H9 (cell line): Measurements from ENCODE around the gene KIAA1210. TPM values are rescaled to one million over a fixed set of nuclear protein-coding genes. Genes with fewer than 3 reads are reported as not detected.

ENCODE experiments used
- DNase-seq: peaks from one replicate; pipeline ENCODE4 v3.0.0-alpha.2; 2017
- H2AFZ ChIP-seq: one replicate; pipeline ENCODE4 v1.6.1; 2013; ENCODE audit warnings: mild to moderate bottlenecking, low read length, control low read depth, moderate library complexity
- H2AK5ac ChIP-seq: 2 replicates; pipeline ENCODE4 v1.6.1; 2013; ENCODE audit warnings: low read length, control low read depth, mixed read lengths; ENCODE audit not compliant: insufficient read length
- H2BK120ac ChIP-seq: one replicate; pipeline ENCODE4 v1.6.1; 2013; ENCODE audit warnings: low read depth, mild to moderate bottlenecking, low read length, control low read depth, inconsistent platforms; ENCODE audit not compliant: poor library complexity, severe bottlenecking
- H2BK12ac ChIP-seq: 2 replicates; pipeline ENCODE4 v1.6.1; 2013; ENCODE audit warnings: low read length, control low read depth, mixed read lengths, low read depth; ENCODE audit not compliant: insufficient read length
- H2BK15ac ChIP-seq: 2 replicates; pipeline ENCODE4 v1.6.1; 2013; ENCODE audit warnings: low read depth, low read length, control low read depth
- H2BK20ac ChIP-seq: one replicate; pipeline ENCODE4 v1.6.1; 2013; ENCODE audit warnings: low read depth, mild to moderate bottlenecking, low read length, control low read depth, inconsistent platforms; ENCODE audit not compliant: poor library complexity, severe bottlenecking
- H2BK5ac ChIP-seq: 2 replicates; pipeline ENCODE4 v1.6.1; 2013; ENCODE audit warnings: low read length, control low read depth, mixed read lengths; ENCODE audit not compliant: insufficient read length
- H3K14ac ChIP-seq: 2 replicates; pipeline ENCODE4 v1.6.1; 2013; ENCODE audit warnings: low read length, control low read depth; ENCODE audit not compliant: insufficient read depth
- H3K18ac ChIP-seq: 2 replicates; pipeline ENCODE4 v1.6.1; 2013; ENCODE audit warnings: low read depth, mild to moderate bottlenecking, mixed read lengths, low read length, control low read depth; ENCODE audit not compliant: insufficient read length
- H3K23ac ChIP-seq: 2 replicates; pipeline ENCODE4 v1.6.1; 2013; ENCODE audit warnings: low read length, control low read depth, mixed read lengths, low read depth; ENCODE audit not compliant: insufficient read length
- H3K23me2 ChIP-seq: 2 replicates; pipeline ENCODE4 v1.6.1; 2013; ENCODE audit warnings: low read depth, mild to moderate bottlenecking, mixed read lengths, low read length, control low read depth; ENCODE audit not compliant: insufficient read length, poor library complexity, severe bottlenecking
- H3K27ac ChIP-seq: 2 replicates; pipeline ENCODE4 v1.5.1; 2013; ENCODE audit warnings: low read length, control low read depth, mixed read lengths, low read depth; ENCODE audit not compliant: insufficient read length
- H3K27me3 ChIP-seq: 2 replicates; pipeline ENCODE4 v1.6.1; 2013; ENCODE audit warnings: low read length, control low read depth, inconsistent platforms; ENCODE audit not compliant: insufficient read depth
- H3K4ac ChIP-seq: 2 replicates; pipeline ENCODE4 v1.6.1; 2013; ENCODE audit warnings: low read depth, mild to moderate bottlenecking, control low read depth, inconsistent platforms, low read length, moderate library complexity
- H3K4me1 ChIP-seq: 2 replicates; pipeline ENCODE4 v1.6.1; 2013; ENCODE audit warnings: low read length, control low read depth, inconsistent platforms; ENCODE audit not compliant: insufficient read depth
- H3K4me2 ChIP-seq: 2 replicates; pipeline ENCODE4 v1.6.1; 2013; ENCODE audit warnings: low read length, control low read depth, mixed read lengths; ENCODE audit not compliant: insufficient read length, insufficient read depth
- H3K56ac ChIP-seq: 2 replicates; pipeline ENCODE4 v1.6.1; 2013; ENCODE audit warnings: low read depth, mild to moderate bottlenecking, mixed read lengths, low read length, control low read depth; ENCODE audit not compliant: insufficient read length
- H3K79me1 ChIP-seq: 2 replicates; pipeline ENCODE4 v1.6.1; 2013; ENCODE audit warnings: low read depth, mild to moderate bottlenecking, moderate library complexity, low read length, control low read depth, inconsistent platforms; ENCODE audit not compliant: insufficient read depth, poor library complexity, severe bottlenecking
- H3K79me2 ChIP-seq: 2 replicates; pipeline ENCODE4 v1.6.1; 2013; ENCODE audit warnings: low read length, control low read depth, inconsistent platforms; ENCODE audit not compliant: insufficient read depth
- H3K9ac ChIP-seq: 2 replicates; pipeline ENCODE4 v1.6.1; 2013; ENCODE audit warnings: low read length, control low read depth, mixed read lengths; ENCODE audit not compliant: insufficient read length; ENCODE audit errors: extremely low read depth
- H3K9me3 ChIP-seq: one replicate; pipeline ENCODE4 v1.6.1; 2013; ENCODE audit warnings: low read depth, low read length, inconsistent platforms; ENCODE audit not compliant: control insufficient read depth
- H3T11ph ChIP-seq: one replicate; pipeline ENCODE4 v1.6.1; 2013; ENCODE audit warnings: mild to moderate bottlenecking, low read length, control low read depth, inconsistent platforms
- H4K20me1 ChIP-seq: one replicate; pipeline ENCODE4 v1.6.1; 2013; ENCODE audit not compliant: control insufficient read depth, insufficient read length, insufficient read depth
- H4K5ac ChIP-seq: 2 replicates; pipeline ENCODE4 v1.6.1; 2013; ENCODE audit warnings: low read depth, mild to moderate bottlenecking, mixed read lengths, low read length, control low read depth; ENCODE audit not compliant: insufficient read length
- H4K8ac ChIP-seq: replicated peaks from 2 replicates; pipeline ENCODE4 v1.6.1; 2013; ENCODE audit warnings: low read length, control low read depth, mixed read lengths, low read depth; ENCODE audit not compliant: insufficient read length
- H4K91ac ChIP-seq: 2 replicates; pipeline ENCODE4 v1.6.1; 2013; ENCODE audit warnings: low read depth, mild to moderate bottlenecking, moderate library complexity, mixed read lengths, low read length, control low read depth; ENCODE audit not compliant: insufficient read length
- H3K27ac Mint-ChIP-seq, 3 experiments: 2 replicates in 2 of 3; 3 replicates in 1 of 3; pipeline ENCODE4 v1.8.0; 2020 to 2021; ENCODE audit warnings: mixed read lengths in 3 of 3, mild to moderate bottlenecking in 1 of 3, moderate library complexity in 1 of 3
- H3K27me3 Mint-ChIP-seq: 2 replicates; pipeline ENCODE4 v1.8.0; 2021; ENCODE audit warnings: low read depth, mild to moderate bottlenecking, moderate library complexity, mixed read lengths
- H3K36me3 Mint-ChIP-seq, 3 experiments: 2 replicates in 2 of 3; 3 replicates in 1 of 3; pipeline ENCODE4 v1.8.0; 2020 to 2021; ENCODE audit warnings: low read depth in 3 of 3, mixed read lengths in 3 of 3; ENCODE audit not compliant: insufficient read depth in 1 of 3
- H3K4me1 Mint-ChIP-seq, 2 experiments: 2 replicates each; pipeline ENCODE4 v1.8.0; 2020; ENCODE audit warnings: mixed read lengths in 2 of 2
- H3K4me3 Mint-ChIP-seq, 2 experiments: 2 replicates in 1 of 2; 3 replicates in 1 of 2; pipeline ENCODE4 v1.8.0; 2020 to 2021; ENCODE audit warnings: mild to moderate bottlenecking in 2 of 2, mixed read lengths in 2 of 2, moderate library complexity in 1 of 2
- H3K9me3 Mint-ChIP-seq, 2 experiments: 2 replicates in 1 of 2; 3 replicates in 1 of 2; pipeline ENCODE4 v1.8.0; 2020; ENCODE audit warnings: mild to moderate bottlenecking in 2 of 2, mixed read lengths in 2 of 2, moderate library complexity in 1 of 2
- total RNA-seq: library from RNA; stranded (reverse); gene quantifications from 2 replicates; pipeline ENCODE4 v1.2.1, GENCODE V29; 2021
- TF ChIP-seq, protein P1 (sequence below): fragments of 200-600 bp; sonication (generic); conservative IDR thresholded peaks from 3 replicates; pipeline ENCODE4 v1.8.0; 2021; ENCODE audit warnings: antibody characterized with exemption, mild to moderate bottlenecking

Gene KIAA1210
- total RNA-seq, 1 experiment from 2014 or later = not detected

GRCh38 chrX:119105826-119106225 is 21.8 kb downstream of the KIAA1210 start:
- no peak overlapping the region for H3K56ac ChIP-seq
- no peaks in the 10 kb centered on the region for H3K23me2 ChIP-seq
- TF ChIP-seq, protein P1, sequence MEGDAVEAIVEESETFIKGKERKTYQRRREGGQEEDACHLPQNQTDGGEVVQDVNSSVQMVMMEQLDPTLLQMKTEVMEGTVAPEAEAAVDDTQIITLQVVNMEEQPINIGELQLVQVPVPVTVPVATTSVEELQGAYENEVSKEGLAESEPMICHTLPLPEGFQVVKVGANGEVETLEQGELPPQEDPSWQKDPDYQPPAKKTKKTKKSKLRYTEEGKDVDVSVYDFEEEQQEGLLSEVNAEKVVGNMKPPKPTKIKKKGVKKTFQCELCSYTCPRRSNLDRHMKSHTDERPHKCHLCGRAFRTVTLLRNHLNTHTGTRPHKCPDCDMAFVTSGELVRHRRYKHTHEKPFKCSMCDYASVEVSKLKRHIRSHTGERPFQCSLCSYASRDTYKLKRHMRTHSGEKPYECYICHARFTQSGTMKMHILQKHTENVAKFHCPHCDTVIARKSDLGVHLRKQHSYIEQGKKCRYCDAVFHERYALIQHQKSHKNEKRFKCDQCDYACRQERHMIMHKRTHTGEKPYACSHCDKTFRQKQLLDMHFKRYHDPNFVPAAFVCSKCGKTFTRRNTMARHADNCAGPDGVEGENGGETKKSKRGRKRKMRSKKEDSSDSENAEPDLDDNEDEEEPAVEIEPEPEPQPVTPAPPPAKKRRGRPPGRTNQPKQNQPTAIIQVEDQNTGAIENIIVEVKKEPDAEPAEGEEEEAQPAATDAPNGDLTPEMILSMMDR = no peak
- Mint-ChIP-seq H3K27ac (no peak overlapping the region), H3K9me3 (peaks cover 56 to 59% of the 10 kb centered on the region in 2 experiments), H3K27me3 (no peaks in the 10 kb centered on the region), H3K36me3 (no peaks in the 10 kb centered on the region; a peak in 1 of 7 replicates), H3K4me1 (no peaks in the 10 kb centered on the region), H3K4me3 (no peak overlapping the region)
- H4K8ac ChIP-seq = no peak overlapping the region
- no peaks in the 10 kb centered on the region for H3K79me2 ChIP-seq
- no peak overlapping the region for H2AK5ac ChIP-seq
- H3K23ac ChIP-seq = no peak overlapping the region
- no peak overlapping the region for H4K5ac ChIP-seq
- no peak overlapping the region for H2AFZ ChIP-seq
- no peak overlapping the region for H3K27ac ChIP-seq
- H2BK20ac ChIP-seq = no peak overlapping the region
- H3K18ac ChIP-seq = no peak overlapping the region
- H3T11ph ChIP-seq = no peak overlapping the region
- no peaks in the 10 kb centered on the region for H3K79me1 ChIP-seq
- H2BK120ac ChIP-seq = no peak overlapping the region
- H2BK5ac ChIP-seq = no peak overlapping the region
- H2BK15ac ChIP-seq = no peak overlapping the region
- H3K14ac ChIP-seq = no peak overlapping the region
- DNase-seq = no peak
- no peak overlapping the region for H3K4me2 ChIP-seq
- no peak overlapping the region for H2BK12ac ChIP-seq
- H3K4ac ChIP-seq = no peak overlapping the region
- H3K9ac ChIP-seq = no peak overlapping the region
- peaks cover 29% of the 10 kb centered on the region for H3K9me3 ChIP-seq
- H3K4me1 ChIP-seq = no peaks in the 10 kb centered on the region
- no peaks in the 10 kb centered on the region for H3K27me3 ChIP-seq
- H4K20me1 ChIP-seq = no peaks in the 10 kb centered on the region
- H4K91ac ChIP-seq = no peak overlapping the region
